GM12878 (cell line): ENCODE measurements around the gene SOBP. TPM values are rescaled to one million over a fixed set of nuclear protein-coding genes. Genes with fewer than 3 reads are reported as not detected.

ENCODE experiments used
- ATAC-seq: fragments of 200-7000 bp; cut with Tn5 transposase; 3 replicates; pipeline ENCODE4 v1.9.1; 2020; ENCODE audit warnings: mild to moderate bottlenecking, moderate library complexity
- BruUV-seq: library from RNA; stranded (reverse); fragments of 400-500 nt; replicated peaks from 2 replicates; lab custom pipeline; 2021; lab: Mats Ljungman, UMichigan
- CTCF ChIA-PET: fragments of 300-600 bp; sonication (Branson Sonifier 250); formaldehyde crosslinking; extraction: SDS; loops from one replicate; lab custom pipeline; 2021; ENCODE audit warnings: inconsistent platforms; lab: Yijun Ruan, JAX
- POLR2A ChIA-PET: fragments of 350-600 bp; formaldehyde crosslinking; extraction: SDS; loops from one replicate; lab custom pipeline; 2021; ENCODE audit warnings: inconsistent platforms; lab: Charles Lee
- RAD21 ChIA-PET: fragments of 300-600 bp; sonication (Branson Sonifier 250); formaldehyde crosslinking; loops from one replicate; lab custom pipeline; 2023; ENCODE audit warnings: antibody characterized with exemption; ENCODE audit not compliant: unreplicated experiment; lab: Charles Lee
- SMC1A ChIA-PET: fragments of 300-600 bp; sonication (Branson Sonifier 250); formaldehyde crosslinking; loops from one replicate; lab custom pipeline; 2023; ENCODE audit not compliant: unreplicated experiment, uncharacterized antibody; lab: Charles Lee
- DNase-seq: peaks from one replicate; pipeline ENCODE4 v3.0.0-alpha.2; 2011; ENCODE audit warnings: low read depth, low spot score
- FAIRE-seq: peaks from 3 replicates; lab custom pipeline; 2011; peaks lifted over from hg19 to GRCh38; lab: Jason Lieb, UNC
- H2AFZ ChIP-seq: 2 replicates; pipeline ENCODE4 v1.6.0; 2011; ENCODE audit warnings: low read depth, low read length, control low read depth; ENCODE audit not compliant: control insufficient read depth
- H3K27ac ChIP-seq: 2 replicates; pipeline ENCODE4 v1.5.1; 2011; ENCODE audit warnings: control low read depth; ENCODE audit not compliant: control insufficient read depth, insufficient read depth
- H3K27me3 ChIP-seq, 2 experiments: replicated peaks in 1 of 2; 2 replicates each; pipeline versions ENCODE4 v1.6.0 to v1.6.1; 2011; ENCODE audit warnings: low read length in 1 of 2; ENCODE audit not compliant: control insufficient read depth in 2 of 2, insufficient read depth in 2 of 2
- H3K36me3 ChIP-seq, 2 experiments: 2 replicates each; pipeline ENCODE4 v1.5.1; 2011; ENCODE audit warnings: low read length in 1 of 2; ENCODE audit not compliant: control insufficient read depth in 2 of 2, insufficient read depth in 2 of 2
- H3K4me1 ChIP-seq: 2 replicates; pipeline ENCODE4 v1.6.1; 2011; ENCODE audit warnings: mild to moderate bottlenecking, low read length, moderate library complexity, mixed read lengths; ENCODE audit not compliant: control insufficient read depth, insufficient read depth
- H3K4me2 ChIP-seq: 2 replicates; pipeline ENCODE4 v1.6.0; 2011; ENCODE audit warnings: control low read depth; ENCODE audit not compliant: control insufficient read depth, insufficient read depth
- H3K4me3 ChIP-seq: fragments of 200-600 bp; sonication (generic); 2 replicates; pipeline ENCODE4 v1.5.1; 2016
- H3K79me2 ChIP-seq: 2 replicates; pipeline ENCODE4 v1.6.0; 2011; ENCODE audit warnings: low read length; ENCODE audit not compliant: control insufficient read depth, insufficient read depth
- H3K9ac ChIP-seq: 2 replicates; pipeline ENCODE4 v1.8.0; 2011; ENCODE audit warnings: low read length, control low read depth, mixed read lengths; ENCODE audit not compliant: control insufficient read depth, insufficient read depth
- H3K9me3 ChIP-seq: replicated peaks from 3 replicates; pipeline ENCODE4 v1.5.1; 2011; ENCODE audit warnings: mild to moderate bottlenecking, low read length; ENCODE audit not compliant: control insufficient read depth, insufficient read depth
- H4K20me1 ChIP-seq: 2 replicates; pipeline ENCODE4 v1.6.0; 2011; ENCODE audit not compliant: control insufficient read depth, insufficient read depth
- ASH2L ChIP-seq: fragments of 300-600, 200-600 bp; sonication (generic); IDR thresholded peaks from 2 replicates; pipeline ENCODE4 v1.6.1; 2017; ENCODE audit warnings: low read depth, mild to moderate bottlenecking, borderline replicate concordance
- BCL11A ChIP-seq: IDR thresholded peaks from 2 replicates; pipeline ENCODE4 v1.6.1; 2011; ENCODE audit warnings: low read depth, low read length
- BMI1 ChIP-seq: fragments of 450-650 bp; IDR thresholded peaks from 2 replicates; pipeline ENCODE4 v1.6.1; 2016; ENCODE audit warnings: mild to moderate bottlenecking, moderate library complexity, borderline replicate concordance
- CBX3 ChIP-seq: fragments of 200-600 bp; sonication (generic); IDR thresholded peaks from 2 replicates; pipeline ENCODE4 v1.6.1; 2016; ENCODE audit warnings: low read depth, borderline replicate concordance
- CBX5 ChIP-seq: sonication (generic); IDR thresholded peaks from 2 replicates; pipeline ENCODE4 v1.6.1; 2016; ENCODE audit warnings: low read depth, moderate library complexity, mild to moderate bottlenecking, inconsistent platforms
- DPF2 ChIP-seq: fragments of 450-650 bp; IDR thresholded peaks from 2 replicates; pipeline ENCODE4 v1.6.1; 2017; ENCODE audit warnings: mild to moderate bottlenecking
- ESRRA ChIP-seq: IDR thresholded peaks from 2 replicates; pipeline ENCODE4 v1.6.1; 2012; ENCODE audit warnings: mild to moderate bottlenecking, low read length, improper control_type of control experiment
- MEF2B ChIP-seq: fragments of 450-650 bp; IDR thresholded peaks from 2 replicates; pipeline ENCODE4 v1.6.1; 2018; ENCODE audit warnings: mild to moderate bottlenecking, moderate library complexity; ENCODE audit not compliant: partially characterized antibody, poor library complexity, severe bottlenecking
- MXI1 ChIP-seq: fragments of 150-350 bp; IDR thresholded peaks from 2 replicates; pipeline ENCODE4 v1.6.1; 2011; ENCODE audit warnings: low read depth, mild to moderate bottlenecking, inconsistent platforms, low read length, improper control_type of control experiment
- NR2C1 ChIP-seq: fragments of 450-650 bp; IDR thresholded peaks from 2 replicates; pipeline ENCODE4 v1.6.1; 2017; ENCODE audit warnings: antibody characterized with exemption, mild to moderate bottlenecking, moderate library complexity
- POLR2A ChIP-seq: IDR thresholded peaks from 2 replicates; pipeline ENCODE4 v1.6.1; 2011; ENCODE audit warnings: low read depth, mild to moderate bottlenecking, low read length
- RCOR1 ChIP-seq: conservative IDR thresholded peaks from 2 replicates; pipeline ENCODE4 v1.6.1; 2012; ENCODE audit warnings: low read depth, low read length, improper control_type of control experiment
- RELA ChIP-seq: fragments of 450-650 bp; IDR thresholded peaks from 2 replicates; pipeline ENCODE4 v1.8.0; 2014; ENCODE audit warnings: borderline replicate concordance; ENCODE audit not compliant: partially characterized antibody
- SP1 ChIP-seq: IDR thresholded peaks from one replicate; pipeline ENCODE4 v1.6.1; 2011; ENCODE audit warnings: low read depth, low read length
- SPI1 ChIP-seq: IDR thresholded peaks from 2 replicates; pipeline ENCODE4 v1.6.1; 2011; ENCODE audit warnings: low read depth, mild to moderate bottlenecking, low read length, moderate library complexity, borderline replicate concordance; ENCODE audit not compliant: insufficient read depth
- WRNIP1 ChIP-seq: IDR thresholded peaks from 2 replicates; pipeline ENCODE4 v1.6.1; 2011; ENCODE audit warnings: low read depth, low read length, improper control_type of control experiment, borderline replicate concordance
- ZBED1 ChIP-seq: IDR thresholded peaks from 2 replicates; pipeline ENCODE4 v1.6.1; 2016; ENCODE audit warnings: borderline replicate concordance
- ZNF24 ChIP-seq: fragments of 450-650 bp; IDR thresholded peaks from 2 replicates; pipeline ENCODE4 v1.6.1; 2017; ENCODE audit warnings: antibody characterized with exemption, mild to moderate bottlenecking
- WGBS: methylation state at CpG from one replicate; pipeline ENCODE4 v1.1.6; 2016; ENCODE audit warnings: low lambda C conversion rate; ENCODE audit not compliant: insufficient replicate concordance, insufficient coverage; ENCODE audit errors: missing lambda C conversion rate; 5-methylcytosine and 5-hydroxymethylcytosine counted together
- in situ Hi-C: fragments of 300-500 bp; cut with MboI; formaldehyde crosslinking; loops from 9 replicates; pipeline ENCODE4 v1.14.3; 2018; ENCODE audit warnings: mixed read lengths
- intact Hi-C: fragments of 100-400 bp; cut with micrococcal nuclease; formaldehyde crosslinking; loops from one replicate; pipeline ENCODE4 v1.14.2; 2022; ENCODE audit not compliant: unreplicated experiment
- polyA plus RNA-seq, 11 experiments: library from polyadenylated mRNA; depleted of rRNA in 4 of 11; unstranded in 6 of 11; stranded (reverse) in 5 of 11; fragments of >200 nt; fragmentation: Nextera tagmentation in 4 of 11; fragmentation: Illumina TruSeq in 1 of 11; extraction: Ambion mirVana in 4 of 11; extraction: Trizol in 1 of 11; gene quantifications; 1 replicate in 1 of 11; 2 replicates in 10 of 11; pipeline versions ENCODE4 v1.2.1 to v1.2.3, GENCODE V29; 2011 to 2016; ENCODE audit warnings: inconsistent platforms in 2 of 11, missing spikeins in 2 of 11, low read depth in 1 of 11
- total RNA-seq, 4 experiments: library from RNA; depleted of rRNA in 3 of 4; stranded (reverse); fragments of >200 nt in 3 of 4; fragmentation: Illumina TruSeq in 1 of 4; extraction: Trizol in 1 of 4; gene quantifications; 2 replicates each; pipeline versions ENCODE4 v1.2.1 to v1.2.3, GENCODE V29; 2013 to 2021
- TF ChIP-seq, protein P1 (sequence below): fragments of 450-650 bp; conservative IDR thresholded peaks from 2 replicates; pipeline ENCODE4 v1.6.1; 2017; ENCODE audit warnings: mild to moderate bottlenecking, moderate library complexity
- TF ChIP-seq, protein P2 (sequence below): fragments of 450-650 bp; formaldehyde crosslinking; IDR thresholded peaks from 2 replicates; pipeline ENCODE4 v1.4.0; 2022; ENCODE audit warnings: mild to moderate bottlenecking, moderate library complexity

The SOBP gene
- total and polyA plus RNA-seq, 10 of the 15 experiments (the other 5 are each of a cell fraction or from before 2014, with no cell fraction given): 0.49 to 1.9 (median 0.78) TPM

- H3K4me1 ChIP-seq: no peaks in the 10 kb centered on the region; the same call in 1 of the 2 replicates
- no peak overlapping the region for H2AFZ ChIP-seq
- no peak for DNase-seq
- ATAC-seq: no peak
- H3K9me3 ChIP-seq: no peaks in the 10 kb centered on the region
- no peak overlapping the region for H3K4me3 ChIP-seq
- POLR2A ChIA-PET: no interaction called here
- SMC1A ChIA-PET: interaction anchor here (1.4 kb wide), 1 partner anchor 32 kb away, joined by 3 read pairs; no protein-coding TSS in a partner anchor
- H3K27ac ChIP-seq: no peak overlapping the region
- no peaks in the 10 kb centered on the region for H3K79me2 ChIP-seq
- H3K36me3 ChIP-seq: no peaks in the 10 kb centered on the region
- TF ChIP-seq CBX5 (no peak), ZNF24 (no peak), RELA (no peak), CBX3 (no peak), RCOR1 (no peak), MXI1 (no peak), NR2C1 (no peak), SP1 (no peak), ASH2L (no peak), BCL11A (no peak), SPI1 (no peak), DPF2 (no peak), ZBED1 (no peak), POLR2A (no peak), ESRRA (no peak), BMI1 (no peak), MEF2B (no peak), WRNIP1 (no peak)
- TF ChIP-seq, protein P1, sequence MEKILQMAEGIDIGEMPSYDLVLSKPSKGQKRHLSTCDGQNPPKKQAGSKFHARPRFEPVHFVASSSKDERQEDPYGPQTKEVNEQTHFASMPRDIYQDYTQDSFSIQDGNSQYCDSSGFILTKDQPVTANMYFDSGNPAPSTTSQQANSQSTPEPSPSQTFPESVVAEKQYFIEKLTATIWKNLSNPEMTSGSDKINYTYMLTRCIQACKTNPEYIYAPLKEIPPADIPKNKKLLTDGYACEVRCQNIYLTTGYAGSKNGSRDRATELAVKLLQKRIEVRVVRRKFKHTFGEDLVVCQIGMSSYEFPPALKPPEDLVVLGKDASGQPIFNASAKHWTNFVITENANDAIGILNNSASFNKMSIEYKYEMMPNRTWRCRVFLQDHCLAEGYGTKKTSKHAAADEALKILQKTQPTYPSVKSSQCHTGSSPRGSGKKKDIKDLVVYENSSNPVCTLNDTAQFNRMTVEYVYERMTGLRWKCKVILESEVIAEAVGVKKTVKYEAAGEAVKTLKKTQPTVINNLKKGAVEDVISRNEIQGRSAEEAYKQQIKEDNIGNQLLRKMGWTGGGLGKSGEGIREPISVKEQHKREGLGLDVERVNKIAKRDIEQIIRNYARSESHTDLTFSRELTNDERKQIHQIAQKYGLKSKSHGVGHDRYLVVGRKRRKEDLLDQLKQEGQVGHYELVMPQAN: no peak
- TF ChIP-seq, protein P2, sequence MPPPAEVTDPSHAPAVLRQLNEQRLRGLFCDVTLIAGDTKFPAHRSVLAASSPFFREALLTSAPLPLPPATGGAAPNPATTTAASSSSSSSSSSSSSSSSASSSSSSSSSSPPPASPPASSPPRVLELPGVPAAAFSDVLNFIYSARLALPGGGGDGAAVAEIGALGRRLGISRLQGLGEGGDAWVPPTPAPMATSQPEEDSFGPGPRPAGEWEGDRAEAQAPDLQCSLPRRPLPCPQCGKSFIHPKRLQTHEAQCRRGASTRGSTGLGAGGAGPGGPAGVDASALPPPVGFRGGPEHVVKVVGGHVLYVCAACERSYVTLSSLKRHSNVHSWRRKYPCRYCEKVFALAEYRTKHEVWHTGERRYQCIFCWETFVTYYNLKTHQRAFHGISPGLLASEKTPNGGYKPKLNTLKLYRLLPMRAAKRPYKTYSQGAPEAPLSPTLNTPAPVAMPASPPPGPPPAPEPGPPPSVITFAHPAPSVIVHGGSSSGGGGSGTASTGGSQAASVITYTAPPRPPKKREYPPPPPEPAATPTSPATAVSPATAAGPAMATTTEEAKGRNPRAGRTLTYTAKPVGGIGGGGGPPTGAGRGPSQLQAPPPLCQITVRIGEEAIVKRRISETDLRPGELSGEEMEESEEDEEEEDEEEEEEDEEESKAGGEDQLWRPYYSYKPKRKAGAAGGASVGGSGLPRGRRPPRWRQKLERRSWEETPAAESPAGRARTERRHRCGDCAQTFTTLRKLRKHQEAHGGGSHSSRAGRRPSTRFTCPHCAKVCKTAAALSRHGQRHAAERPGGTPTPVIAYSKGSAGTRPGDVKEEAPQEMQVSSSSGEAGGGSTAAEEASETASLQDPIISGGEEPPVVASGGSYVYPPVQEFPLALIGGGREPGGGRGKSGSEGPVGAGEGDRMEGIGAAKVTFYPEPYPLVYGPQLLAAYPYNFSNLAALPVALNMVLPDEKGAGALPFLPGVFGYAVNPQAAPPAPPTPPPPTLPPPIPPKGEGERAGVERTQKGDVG (CRISPR knock-in tag): no peak
- no peak overlapping the region for H3K4me2 ChIP-seq
- 47% methylated on average over 18 of the region's 18 CpGs for WGBS
- H3K9ac ChIP-seq: no peak overlapping the region
- H4K20me1 ChIP-seq: no peaks in the 10 kb centered on the region
- no peak for FAIRE-seq
- no TSS peak for BruUV-seq
- CTCF ChIA-PET: no interaction called here
- H3K27me3 ChIP-seq: 0 out of 4 replicates have a peak, but pooled peaks cover 0 to 3% of the 10 kb centered on the region in 2 experiments
- intact Hi-C loops (loop anchor here (10.0 kb wide), 1 partner anchor 137 kb away; no protein-coding TSS in a partner anchor), in situ Hi-C loops (no loop called here)
- RAD21 ChIA-PET: no interaction called here
These were observed 217.7 kb downstream of the SOBP start for GRCh38 chr6:107707346-107708275.
